Activated naive CD4-positive, alpha-beta T cell (primary cell): ENCODE results near the gene KCNIP2.

Experiments used
- DNase-seq, 4 experiments: peaks; one replicate each; lab custom pipeline; 2025; lab: John Stamatoyannopoulos, UW

The KCNIP2 gene

GRCh38 chr10:101782811-101783735, 60.5 kb downstream of the KCNIP2 start, which contains the start of gene NPM3:
Gene NPM3 (minus strand): TSS chr10:101783446. CDS start chr10:101783390, 56 bp downstream.
- DNase-seq = peak; percentile 55 to 75 (median 65)

- DNase-seq = no peak
These were observed 61.4 kb downstream of the KCNIP2 start for GRCh38 chr10:101781984-101782810.

- DNase-seq = no peak
These were observed 62.0 kb downstream of the KCNIP2 start for GRCh38 chr10:101781655-101781983.

- DNase-seq = peak; percentile 18 to 62 (median 46)
These were observed 62.6 kb downstream of the KCNIP2 start for GRCh38 chr10:101780818-101781654.

- no peak for DNase-seq
These were observed 63.3 kb downstream of the KCNIP2 start for GRCh38 chr10:101780187-101780817.

- DNase-seq = peak; percentile 59 to 79 (median 72)
These were observed 63.9 kb downstream of the KCNIP2 start for GRCh38 chr10:101779544-101780186.

- peak in 1 of 4 experiments; percentile 26 for DNase-seq
These were observed 64.6 kb downstream of the KCNIP2 start for GRCh38 chr10:101778781-101779543.

GRCh38 chr10:101778151-101778780, 65.3 kb downstream of the KCNIP2 start:
- no peak for DNase-seq

- no peak for DNase-seq
These were observed 65.9 kb downstream of the KCNIP2 start for GRCh38 chr10:101777619-101778145.

GRCh38 chr10:101776161-101776817, 67.3 kb downstream of the KCNIP2 start:
- no peak for DNase-seq
